GM04503 (cell line): ENCODE measurements around the gene RIC8A.
"Not testable (repeated sequence)": the region's sequence is repeated elsewhere in the genome, so short reads cannot be mapped to it uniquely, and the experiment has no call there.

Experiments
- DNase-seq: peaks from one replicate; pipeline ENCODE4 v3.0.0-alpha.2; 2012; ENCODE audit warnings: low read depth

RIC8A gene

DNA sequence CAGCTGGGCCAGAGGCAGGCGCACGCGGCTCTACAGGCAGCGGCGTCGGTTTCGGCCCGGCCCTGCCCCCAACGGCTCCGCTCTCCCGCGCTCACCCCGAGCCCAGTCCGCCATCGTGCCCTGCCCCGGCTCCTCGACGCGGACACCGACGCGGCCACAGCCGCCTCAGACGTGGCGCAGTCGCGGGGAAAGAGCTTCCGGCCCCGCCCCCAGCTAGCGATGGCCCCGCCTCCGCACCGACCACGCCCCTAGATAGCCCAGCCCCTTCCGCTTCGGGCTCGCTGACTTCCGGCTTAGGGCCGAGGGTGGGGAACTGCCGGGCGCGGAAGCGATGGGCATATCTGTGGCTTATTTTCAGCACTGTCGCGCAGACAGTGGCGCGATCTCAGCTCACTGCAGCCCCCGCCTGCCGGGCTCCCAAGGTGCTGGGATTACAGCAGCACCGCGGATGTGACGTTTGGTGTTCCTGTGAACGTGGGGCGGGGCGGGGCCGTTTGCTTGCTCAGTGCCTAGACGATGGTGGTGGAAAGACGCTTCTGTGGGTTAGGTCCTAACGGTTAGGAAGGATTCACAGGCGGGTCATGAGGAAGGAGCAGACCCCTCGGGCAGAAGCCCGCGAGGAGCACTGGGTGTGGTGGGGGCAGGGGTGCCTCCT is at the start of gene RIC8A, which contains the start of gene BET1L:
Gene RIC8A (plus strand): TSS at position 501 of the 655 bp plus-strand sequence. CDS start 1,147 bp downstream, outside the sequence.
Gene BET1L (minus strand): TSS at position 192 of the 655 bp plus-strand sequence. CDS start 78 bp downstream, at position 114.
- peak; percentile 93 for DNase-seq

DNA sequence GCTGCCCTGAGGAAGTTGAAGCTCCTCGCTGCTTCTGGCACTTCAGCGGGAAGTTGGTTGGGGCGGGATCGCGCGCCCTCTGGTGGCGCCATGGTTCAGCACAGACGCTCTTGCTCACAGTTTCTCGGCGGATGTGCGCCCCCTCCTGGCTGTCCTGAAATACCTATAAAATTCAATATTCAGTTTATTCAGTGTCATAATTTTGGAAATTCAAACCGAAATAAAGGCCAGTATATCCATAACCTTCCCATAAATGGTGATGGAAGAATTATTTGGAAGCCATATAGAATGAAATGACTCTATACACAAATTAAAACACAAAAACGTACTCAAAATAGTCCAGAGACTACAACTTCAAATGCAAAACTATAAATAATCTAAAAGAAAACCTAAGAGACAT is 27.3 kb upstream of the RIC8A start:
- DNase-seq = not testable (repeated sequence)

DNA sequence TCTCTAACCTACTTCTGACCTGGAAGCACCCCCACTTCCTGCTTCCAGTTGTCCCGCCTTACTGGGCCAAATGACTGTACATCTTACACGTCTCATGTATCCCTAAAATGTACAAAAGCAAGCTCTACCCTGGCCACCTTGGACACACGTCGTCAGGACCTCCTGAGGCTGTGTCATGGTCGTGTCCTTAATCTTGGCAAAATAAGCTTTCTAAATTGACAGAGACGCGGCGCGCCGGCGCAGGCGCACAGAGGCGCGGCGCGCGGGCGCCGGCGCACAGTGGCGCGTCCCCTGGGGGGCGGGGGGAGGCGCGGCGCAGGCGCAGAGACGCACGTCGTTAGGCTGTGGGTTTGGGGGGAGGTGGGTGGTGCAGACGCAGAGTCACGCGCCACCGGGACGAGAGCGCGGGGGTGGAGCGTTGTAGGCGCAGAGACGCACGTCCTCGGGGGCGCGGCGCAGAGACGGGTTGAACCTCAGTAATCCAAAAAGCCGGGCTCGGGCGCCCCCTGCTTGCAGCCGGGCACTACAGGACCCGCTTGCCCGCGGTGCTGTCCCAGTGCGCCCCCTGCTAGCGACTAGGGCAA is 18.2 kb upstream of the RIC8A start:
- not testable (repeated sequence) for DNase-seq

- not testable (repeated sequence) for DNase-seq
Measured at GRCh38 chr11:189843-190311, 17.6 kb upstream of the RIC8A start.

DNA sequence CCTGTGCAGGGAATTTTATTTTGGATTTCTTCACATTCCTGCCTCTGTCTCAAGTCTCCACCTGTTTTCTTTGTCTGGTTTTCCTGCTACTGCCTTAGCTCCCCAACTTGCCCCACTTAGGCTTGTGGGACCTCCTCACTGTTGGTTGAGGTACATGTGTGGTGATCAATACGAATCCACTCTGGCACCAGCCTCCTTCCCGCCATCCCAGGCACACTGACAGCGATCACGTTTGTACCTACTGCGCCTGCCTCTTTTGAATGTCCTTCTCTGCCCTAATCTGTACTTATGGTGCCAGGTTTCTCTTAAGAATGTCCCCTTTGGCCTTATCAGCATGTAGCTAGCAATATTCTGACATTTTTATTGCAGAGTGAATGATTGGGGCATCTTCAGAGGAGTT is 17.0 kb upstream of the RIC8A start:
- not testable (repeated sequence) for DNase-seq

DNA sequence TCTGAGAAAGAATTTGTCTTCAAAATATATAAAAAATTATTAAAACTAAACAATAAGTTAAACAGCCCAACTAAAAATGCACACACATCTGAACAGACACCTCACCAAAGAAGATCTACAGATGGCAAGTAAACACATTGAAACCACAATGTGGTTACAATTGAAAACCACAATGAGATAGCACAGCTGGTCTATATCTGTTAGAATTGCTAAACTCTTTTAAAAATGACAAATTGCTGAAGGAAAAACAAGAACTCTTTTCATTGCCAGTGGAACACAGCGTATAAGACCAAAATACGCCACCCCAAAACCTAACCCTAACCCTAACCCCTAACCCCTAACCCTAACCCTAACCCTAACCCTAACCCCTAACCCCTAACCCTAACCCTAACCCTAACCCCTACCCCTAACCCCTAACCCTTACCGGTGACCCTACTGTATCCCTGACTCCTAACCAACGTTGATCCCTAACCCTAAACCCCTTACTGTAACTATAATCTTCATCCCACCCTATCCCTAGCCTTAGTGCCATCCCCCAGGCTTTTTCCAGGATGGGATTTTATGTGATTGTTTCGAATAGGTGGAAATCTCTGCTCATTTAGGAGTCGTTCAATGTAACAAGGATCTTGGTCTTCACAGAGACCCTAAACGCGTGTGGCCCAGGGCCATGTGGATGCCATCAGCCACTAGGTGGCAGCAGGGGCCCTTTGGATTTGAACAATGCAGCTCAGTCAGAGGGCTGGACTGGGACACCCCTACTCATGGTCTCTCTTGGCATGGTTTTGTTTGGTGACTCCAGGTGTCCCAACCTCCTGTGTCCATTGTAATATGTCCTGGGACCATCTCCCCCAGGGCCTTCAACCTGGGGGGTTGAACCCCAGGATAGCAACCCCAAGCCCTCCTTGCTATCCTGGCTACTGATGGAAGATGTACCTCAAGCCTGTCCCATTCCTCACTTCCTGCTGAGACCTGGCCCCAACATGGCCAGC is 15.7 kb upstream of the RIC8A start:
- DNase-seq = not testable (repeated sequence)

DNA sequence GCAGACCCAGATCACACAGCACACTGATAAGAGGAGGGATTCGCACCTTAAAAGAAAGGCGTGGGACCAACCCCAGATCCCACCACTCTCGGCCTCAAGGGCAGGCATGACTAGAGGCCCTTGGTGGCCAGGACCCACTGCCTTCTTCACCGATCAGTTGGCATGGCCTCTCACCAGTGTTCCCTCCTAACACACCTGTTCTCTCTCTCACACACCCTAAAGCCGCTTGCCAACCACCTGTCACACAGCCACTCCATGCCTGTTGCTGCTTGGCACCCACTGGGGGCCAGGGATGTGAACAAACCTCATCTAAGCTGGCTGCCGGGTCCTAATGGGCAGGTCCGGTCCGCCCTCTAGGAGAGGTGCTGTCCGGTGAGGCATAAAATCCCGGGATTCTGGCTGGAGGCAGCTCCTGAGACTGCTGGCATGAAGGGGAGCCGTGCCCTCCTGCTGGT is 14.8 kb upstream of the RIC8A start, which contains the start of gene SCGB1C1:
Gene SCGB1C1 (plus strand): TSS at position 405 of the 455 bp plus-strand sequence. CDS start 22 bp downstream, at position 427.
- not testable (repeated sequence) for DNase-seq

DNA sequence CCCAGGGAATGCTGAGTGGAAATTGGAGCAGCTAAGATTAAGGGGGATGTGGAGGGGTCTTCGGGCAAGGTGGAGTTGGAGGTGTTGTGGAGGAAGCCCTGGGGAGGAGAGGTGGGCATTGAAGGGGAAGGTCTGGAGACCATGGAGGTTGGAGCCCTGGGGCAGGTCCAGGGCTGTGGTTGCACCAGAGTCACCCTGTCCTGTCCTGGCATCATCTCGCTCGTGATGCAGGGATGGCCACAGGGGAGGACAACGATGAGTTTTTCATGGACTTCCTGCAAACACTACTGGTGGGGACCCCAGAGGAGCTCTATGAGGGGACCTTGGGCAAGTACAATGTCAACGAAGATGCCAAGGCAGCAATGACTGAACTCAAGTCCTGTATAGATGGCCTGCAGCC is 14.0 kb upstream of the RIC8A start:
- not testable (repeated sequence) for DNase-seq

GRCh38 chr11:196786-197731 is 10.4 kb upstream of the RIC8A start:
- no peak for DNase-seq

DNA sequence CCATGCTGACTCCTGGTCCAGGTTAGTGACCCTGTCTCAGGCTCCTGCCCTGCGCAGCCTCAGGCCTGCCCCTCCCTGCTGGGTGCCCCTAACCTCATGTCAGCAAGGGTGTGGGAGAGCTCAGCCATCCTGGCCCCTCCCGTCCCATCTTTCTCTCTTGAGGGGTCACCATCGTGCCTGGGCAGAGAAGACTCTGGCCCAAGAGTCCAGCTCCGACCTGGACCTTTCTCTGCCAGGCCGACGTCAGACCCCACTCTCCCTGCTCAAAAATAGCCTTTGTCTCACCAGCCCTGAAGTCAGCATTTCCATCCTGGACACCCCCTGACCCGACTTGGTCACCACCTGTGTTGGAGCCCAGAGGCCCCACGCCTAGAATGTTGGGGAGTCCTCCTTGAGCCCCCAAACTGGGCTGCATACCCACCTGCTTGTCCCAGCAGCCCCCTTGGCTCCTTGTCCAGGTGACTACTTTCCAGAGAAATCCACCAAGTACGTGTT is 9.7 kb upstream of the RIC8A start:
- no peak for DNase-seq

DNA sequence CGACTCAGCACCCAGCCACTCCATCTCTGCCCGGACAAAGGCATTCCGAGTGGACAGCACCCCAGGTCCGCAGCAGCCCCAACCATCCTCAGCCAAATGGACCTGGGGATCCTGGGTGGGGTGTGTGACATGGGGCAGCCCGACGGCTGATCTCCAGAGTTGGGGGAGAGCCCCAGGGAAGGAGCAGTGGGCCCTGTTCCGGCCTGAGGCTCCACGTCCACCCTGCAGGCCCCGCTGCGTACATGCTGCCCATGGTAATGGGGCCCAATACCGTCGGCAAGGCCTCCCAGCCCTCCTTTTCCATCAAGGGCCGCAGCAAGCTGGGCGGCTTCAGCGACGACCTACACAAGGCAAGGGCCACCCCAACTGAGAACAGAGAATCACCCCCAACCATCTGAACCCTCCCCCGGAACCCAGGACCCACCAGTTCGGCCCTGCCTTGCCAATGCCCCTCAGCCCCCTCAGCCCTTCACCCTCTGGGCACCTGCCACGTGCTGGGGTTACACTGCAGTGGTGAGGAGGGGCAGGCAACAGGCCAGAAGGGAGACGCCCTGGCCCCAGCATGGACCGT is 9.2 kb upstream of the RIC8A start:
- no peak for DNase-seq

GRCh38 chr11:199004-199581 is 8.4 kb upstream of the RIC8A start:
- no peak for DNase-seq

DNA sequence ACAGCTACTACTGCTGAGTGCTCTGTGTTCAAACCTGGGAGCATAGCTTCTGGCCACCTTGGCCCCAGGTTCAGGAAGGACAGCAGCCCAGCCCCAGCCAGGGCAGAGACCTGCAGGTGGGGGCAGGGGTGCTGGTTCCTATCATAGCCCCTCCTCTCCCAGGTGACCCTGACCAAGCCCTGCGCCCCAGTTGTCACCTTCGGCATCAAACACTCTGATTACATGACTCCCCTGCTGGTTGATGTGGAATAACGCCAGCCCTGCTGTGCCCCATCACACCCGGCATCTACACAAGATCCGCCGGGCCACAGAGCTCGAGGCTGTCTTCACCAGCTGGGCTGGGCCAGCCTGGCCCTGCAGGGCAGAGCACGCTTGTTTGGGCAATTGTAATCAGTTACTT is 7.7 kb upstream of the RIC8A start:
- no peak for DNase-seq

GRCh38 chr11:200224-201003 is 7.1 kb upstream of the RIC8A start:
- no peak for DNase-seq

DNA sequence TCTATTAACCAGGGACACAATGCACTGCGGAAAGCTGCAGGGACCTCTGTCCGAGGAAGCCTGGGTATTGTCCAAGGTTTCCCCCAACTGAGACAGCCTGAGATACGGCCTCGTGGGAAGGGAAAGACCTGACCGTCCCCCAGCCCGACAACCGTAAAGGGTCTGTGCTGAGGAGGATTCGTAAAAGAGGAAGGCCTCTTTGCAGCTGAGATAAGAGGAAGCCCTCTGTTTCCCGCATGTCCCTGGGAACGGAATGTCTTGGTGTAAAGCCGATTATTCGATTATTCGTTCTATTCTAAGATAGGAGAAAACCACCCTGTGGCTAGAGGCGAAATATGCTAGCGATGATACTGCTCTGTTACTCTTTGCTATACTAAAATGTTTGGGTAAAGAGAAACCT is 5.5 kb upstream of the RIC8A start:
- DNase-seq = no peak

DNA sequence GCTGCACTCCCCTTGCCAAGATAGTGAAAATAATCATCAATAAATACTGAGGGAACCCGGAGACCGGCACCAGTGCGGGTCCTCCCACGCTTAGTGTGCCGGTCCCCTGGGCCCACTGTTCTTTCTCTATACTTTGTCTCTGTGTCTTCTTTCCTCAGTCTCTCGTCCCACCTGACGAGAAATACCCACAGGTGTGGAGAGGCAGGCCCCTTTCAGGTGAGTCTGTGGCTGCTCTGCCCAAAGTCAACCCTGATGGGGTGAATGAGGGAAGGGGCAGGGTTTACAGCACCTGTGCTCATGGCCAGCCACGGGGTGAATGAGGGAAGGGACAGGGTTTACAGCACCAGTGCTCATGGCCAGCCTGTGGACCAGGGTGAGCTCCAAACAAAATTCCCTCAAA is 5.0 kb upstream of the RIC8A start:
- DNase-seq = no peak

- no peak for DNase-seq
Measured at GRCh38 chr11:203056-203944, 4.2 kb upstream of the RIC8A start.

GRCh38 chr11:203945-204586 is 3.4 kb upstream of the RIC8A start:
- DNase-seq = no peak
